GM18951 (cell line): ENCODE data around the gene RPL27A.
"Not testable (repeated sequence)": the region's sequence is repeated elsewhere in the genome, so short reads cannot be mapped to it uniquely, and the experiment has no call there.

Experiments used
- POLR2A ChIP-seq: IDR thresholded peaks from 4 replicates; pipeline ENCODE4 v1.6.1; 2011; ENCODE audit warnings: mild to moderate bottlenecking; ENCODE audit not compliant: insufficient read length, insufficient read depth; ENCODE audit errors: extremely low read depth
- in situ Hi-C: fragments of 300-500 bp; cut with MboI; formaldehyde crosslinking; loops from one replicate; pipeline ENCODE4 v1.12.0; 2022; ENCODE audit warnings: low sequenced_read_pairs, mixed read lengths, inconsistent platforms; ENCODE audit not compliant: unreplicated experiment

The RPL27A gene

DNA sequence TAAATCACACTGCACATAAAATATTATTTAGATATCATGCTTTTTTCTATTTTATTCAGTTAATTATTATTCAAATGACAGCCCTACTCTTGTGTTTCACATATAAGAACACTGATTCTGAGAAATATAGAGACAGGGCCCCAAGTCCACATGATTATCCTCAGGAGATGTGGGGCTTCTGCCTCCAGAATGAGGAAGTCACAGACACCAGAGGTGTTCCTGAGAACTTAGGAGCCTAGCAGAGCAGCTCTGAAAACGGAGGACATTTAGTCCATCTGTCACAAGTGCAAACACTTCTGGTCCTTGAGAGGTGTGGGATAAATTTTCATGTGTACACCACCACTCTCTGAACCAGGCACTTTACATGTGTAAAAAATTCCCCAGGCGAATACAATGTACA lies 26.3 kb upstream of the RPL27A start:
- in situ Hi-C loops: no loop called here
- TF ChIP-seq POLR2A: no peak

DNA sequence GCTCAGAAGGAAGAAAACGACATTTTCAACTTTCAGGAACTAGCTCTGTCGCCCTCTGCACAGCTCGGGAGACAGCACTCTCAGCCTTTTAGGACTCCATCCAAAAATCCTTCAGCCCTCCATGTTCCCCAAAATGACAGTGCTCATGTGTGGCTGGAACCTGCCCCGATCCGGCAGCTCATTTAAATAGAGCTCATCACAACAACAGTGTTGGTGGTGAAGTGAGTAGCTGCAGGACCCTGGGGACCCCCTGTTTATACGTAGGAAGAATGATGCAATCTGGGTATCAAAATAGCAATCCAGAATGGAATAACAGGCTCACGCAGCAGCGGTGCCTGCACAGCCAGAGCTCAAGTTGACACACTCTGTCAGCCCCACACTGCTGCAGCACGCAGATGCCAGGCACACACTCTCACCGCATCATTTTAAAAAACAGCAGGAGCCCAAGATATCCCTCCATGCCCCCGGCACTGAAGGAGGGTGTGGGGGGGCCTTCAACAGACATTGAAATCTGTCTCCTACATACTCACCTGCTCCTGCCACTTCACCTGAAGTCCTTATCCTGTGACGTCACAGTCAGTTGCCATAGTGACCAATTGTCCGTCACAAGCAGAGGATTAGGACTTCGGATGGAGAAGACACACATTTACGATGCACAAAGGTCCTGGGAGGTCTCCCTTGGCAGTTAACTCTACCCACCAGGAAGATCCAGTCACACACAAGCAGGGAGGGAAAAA lies 24.1 kb upstream of the RPL27A start:
- in situ Hi-C loops: no loop called here
- no peak for TF ChIP-seq POLR2A

DNA sequence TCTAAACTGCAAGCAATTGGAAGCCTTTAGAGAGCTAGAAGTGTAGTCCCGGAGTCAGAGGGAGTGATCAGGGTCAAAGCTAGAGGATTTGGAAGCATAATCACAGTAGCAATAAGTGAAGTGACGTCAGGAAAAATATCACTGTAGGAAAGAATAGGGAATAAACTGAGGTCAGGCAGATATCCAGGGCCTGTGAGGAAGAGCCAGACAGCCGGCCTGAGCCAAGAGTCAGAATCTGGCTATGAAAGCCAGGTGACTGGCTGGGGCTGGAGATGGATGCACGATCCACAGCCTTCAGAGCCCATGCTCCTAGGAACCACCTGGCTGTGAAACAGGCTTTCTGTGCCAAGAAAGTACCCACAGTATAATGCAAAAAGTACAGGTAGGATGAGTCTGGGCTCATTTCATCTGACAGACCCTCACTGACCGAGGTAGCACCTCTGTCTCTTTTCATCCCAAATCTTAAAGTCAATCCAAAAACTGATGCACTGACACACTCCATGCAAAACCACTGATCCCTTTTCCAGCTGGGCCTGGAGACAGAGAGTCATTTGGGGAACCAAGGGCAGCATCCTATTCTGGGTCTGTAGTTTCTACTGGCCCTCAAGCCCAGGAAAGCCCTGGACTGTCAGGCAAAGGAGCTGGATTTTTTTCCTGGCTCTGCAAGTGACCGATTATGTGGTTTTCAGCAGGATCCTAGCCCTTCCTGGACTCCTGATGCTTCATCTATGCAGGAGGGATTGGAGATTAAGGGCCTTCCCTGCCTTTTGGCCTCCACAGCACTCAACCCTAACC lies 21.4 kb upstream of the RPL27A start:
- in situ Hi-C loops: no loop called here
- no peak for TF ChIP-seq POLR2A

DNA sequence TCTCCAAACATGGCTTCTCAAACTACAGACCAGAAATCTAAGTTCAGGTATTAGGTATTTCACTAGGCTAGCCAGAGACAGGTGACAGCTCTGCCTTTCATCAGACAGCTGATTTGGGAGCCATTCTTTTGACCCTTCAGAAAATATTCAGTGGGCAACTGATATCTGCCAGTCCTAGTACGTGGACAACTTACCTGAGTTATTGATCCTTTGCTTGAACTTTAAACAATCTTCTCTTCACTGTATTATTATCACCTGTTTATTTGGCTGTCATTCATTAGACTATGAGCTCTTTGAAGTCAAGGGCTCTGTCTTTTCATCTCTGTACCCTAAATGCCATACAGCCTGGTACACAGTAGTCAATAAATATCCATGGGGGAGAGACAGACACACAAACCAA lies 17.4 kb upstream of the RPL27A start:
- TF ChIP-seq POLR2A: no peak
- in situ Hi-C loops: no loop called here

DNA sequence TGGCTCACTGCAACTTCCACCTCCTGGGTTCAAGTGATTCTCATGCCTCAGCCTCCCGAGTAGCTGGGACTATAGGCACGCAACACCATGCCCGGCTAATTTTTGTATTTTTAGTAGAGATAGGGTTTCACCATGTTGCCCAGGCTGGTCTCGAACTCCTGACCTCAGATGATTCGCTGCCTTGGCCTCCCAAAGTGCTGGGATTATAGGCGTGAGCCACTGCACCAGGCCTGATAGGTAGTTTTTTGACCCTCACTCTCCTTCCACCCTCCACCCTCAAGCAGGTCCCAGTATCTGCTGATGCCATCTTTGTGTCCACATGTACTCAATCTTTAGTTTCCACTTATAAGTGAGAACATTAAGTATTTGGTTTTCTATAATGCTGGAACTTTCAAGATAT lies 12.5 kb upstream of the RPL27A start:
- in situ Hi-C loops: not testable (repeated sequence)

DNA sequence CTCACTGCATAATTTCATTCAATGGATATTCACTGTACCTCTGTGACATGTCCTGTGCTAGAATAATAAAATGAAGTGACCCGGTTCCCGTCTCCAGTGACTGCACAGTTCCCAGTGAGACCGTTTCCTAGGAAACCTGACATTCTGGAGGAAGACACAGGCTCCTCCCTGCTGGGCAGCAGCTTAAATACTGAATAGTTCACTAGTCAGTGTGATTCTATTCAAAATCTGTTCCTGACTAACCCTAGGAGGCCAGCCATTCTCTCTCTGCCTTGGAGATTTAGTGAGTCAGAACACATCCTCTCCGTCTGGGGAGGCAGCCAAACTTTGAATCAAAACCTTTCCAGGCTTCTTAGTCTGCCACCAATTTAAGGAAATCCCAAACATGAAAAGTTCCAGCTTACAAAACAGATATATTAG lies 11.4 kb upstream of the RPL27A start:
- TF ChIP-seq POLR2A: no peak
- in situ Hi-C loops: no loop called here

DNA sequence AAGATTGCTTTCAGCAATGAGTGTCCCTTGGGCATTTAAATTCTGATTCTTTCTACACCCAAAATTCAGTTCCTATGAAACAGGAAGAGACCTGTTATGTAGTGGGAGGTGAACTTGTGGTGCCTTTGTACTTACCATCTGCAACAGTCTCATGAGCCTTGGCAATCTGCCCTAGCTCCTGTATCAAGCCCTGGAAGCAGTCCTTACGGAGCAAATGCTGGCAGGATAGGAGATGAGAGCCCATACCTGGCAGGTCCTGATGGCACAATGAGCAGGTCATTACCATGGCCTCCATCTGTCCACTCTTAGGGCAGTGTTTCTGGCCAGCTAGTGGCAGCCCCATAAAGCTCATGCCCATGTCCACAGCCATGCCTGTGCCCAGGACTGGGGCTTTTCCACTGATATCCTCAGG lies 10.9 kb upstream of the RPL27A start:
- in situ Hi-C loops: no loop called here
- no peak for TF ChIP-seq POLR2A

DNA sequence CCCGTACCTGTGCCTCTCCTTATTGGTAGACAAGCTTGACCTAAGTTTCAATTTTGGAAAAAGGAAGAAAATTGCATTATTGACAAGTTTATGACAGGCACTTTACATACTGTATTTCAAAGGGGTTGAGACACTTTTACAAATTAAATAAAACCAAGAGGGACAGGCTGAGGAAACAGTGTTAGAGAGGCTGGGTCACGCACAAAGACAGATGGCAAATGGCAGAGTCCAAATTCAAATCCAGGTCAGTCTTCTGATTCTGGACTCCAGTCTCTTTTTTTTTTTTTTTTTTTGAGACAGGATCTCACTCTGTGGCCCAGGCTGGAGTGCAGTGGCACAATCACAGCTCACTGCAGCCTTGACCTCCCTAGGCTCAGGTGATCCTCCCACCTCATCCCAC lies 10.2 kb upstream of the RPL27A start:
- TF ChIP-seq POLR2A: no peak

DNA sequence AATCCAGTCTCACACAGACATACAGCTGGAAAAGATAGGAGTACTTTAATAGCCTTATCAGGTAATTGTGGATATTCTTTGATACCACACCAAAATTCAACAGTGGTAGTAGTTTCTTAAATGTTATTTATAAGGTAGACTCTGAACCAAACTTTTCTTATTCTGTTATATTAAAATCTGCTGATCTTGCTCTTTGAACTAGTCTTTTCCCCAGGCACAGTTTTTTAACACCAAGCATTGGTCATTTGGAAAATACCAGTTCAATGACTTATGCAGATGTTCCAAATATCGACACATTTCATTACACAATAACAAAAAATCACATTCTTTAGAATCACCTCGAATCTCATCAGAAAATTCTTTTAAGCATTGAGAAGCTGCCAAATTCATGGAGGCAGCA lies 7.7 kb upstream of the RPL27A start:
- in situ Hi-C loops: no loop called here
- TF ChIP-seq POLR2A: no peak

More for the DNA sequence above, 10.2 kb upstream of the RPL27A start:
- in situ Hi-C loops: no loop called here

DNA sequence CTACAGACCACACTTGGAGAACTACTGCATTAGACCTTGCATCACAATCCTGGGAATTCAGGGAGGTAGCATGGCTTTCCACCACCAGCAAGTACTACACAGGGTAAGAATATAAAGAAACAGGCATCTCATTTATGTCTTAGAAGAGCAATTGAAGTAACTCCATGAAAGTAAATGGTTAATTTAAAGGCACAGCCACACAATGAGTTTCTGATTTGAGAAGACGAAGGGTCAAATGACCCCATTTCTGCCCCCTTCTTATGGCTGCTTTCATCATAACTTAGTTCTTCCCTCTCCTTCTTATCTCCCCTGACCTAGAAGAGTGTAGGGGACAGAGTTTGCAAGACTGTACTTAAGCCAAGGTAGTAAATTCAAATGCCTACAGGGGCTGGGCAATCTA lies 6.1 kb upstream of the RPL27A start:
- in situ Hi-C loops: no loop called here
- no peak for TF ChIP-seq POLR2A

DNA sequence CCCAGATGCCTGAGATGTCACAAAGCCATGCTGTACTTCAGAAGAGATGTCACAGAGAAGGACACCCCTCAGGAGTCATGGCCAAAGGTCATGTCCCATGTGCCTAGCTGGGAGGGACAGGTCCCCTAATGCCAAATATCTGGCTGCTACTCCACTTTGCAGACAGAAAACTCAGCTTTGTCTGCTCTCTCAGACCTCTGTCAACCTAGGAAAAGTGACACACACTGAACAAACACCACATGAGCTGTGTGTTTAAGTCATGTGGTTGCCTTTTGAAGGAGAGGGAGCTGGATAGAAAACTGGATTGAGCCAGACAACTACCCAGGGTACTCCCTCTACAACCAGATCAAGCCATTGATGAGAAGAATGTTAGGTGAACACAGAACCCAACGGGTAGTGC lies 3.6 kb upstream of the RPL27A start:
- no peak for TF ChIP-seq POLR2A
- in situ Hi-C loops: no loop called here

DNA sequence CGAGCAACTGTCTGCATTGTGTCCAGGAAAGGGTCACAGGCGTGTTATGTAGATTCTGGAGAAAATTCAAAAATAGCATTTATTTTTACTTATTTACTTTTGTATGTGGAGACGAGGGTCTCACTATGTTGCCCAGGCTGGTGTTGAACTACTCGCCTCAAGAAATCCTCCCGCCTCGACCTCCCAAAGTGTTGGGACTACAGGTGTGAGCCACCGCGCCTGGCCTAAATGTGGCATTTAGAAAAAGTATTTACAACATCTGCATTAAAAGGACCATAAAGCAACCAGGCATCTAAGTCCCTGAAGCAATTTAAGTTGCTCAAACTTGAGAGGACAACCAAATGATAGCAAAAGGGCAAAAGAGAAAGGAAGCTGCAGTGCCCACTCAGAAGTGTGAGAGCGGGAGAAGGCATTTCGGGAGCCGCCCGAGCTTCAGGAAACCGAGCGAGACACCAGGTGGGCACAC lies 722 bp upstream of the RPL27A start:
- no peak for TF ChIP-seq POLR2A

DNA sequence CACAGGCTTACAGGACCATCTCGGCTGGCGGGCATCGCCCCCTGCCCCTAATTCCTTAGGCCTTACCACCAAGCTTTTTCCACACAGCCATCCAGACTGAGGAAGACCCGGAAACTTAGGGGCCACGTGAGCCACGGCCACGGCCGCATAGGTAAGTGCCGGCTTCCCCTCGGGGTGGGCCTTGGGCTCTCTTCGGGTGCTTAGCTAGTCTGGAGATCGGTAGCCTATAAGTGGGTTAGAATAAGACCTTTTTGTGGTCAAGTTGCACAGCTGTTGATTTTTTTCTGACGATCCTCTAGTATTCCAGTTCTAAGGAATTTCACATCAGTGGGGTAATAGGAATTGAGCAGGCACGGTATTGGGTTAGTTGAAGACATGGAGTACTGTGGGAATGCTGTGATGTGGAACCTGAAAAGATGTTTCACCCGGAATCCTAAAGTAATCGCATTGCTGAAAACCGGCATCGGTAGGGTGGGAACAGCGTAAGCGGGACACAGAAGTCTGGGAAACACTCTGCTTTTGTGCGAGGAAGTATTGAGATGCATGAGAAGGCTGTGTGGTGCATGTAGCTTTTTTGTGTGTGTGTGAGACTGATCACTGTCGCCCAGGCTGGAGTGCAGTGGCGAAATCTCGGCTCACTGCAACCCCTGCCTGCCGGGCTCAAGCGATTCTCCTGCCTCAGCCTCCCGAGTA lies 669 bp downstream of the RPL27A start:
- in situ Hi-C loops: no loop called here
- TF ChIP-seq POLR2A: no peak

More for the DNA sequence above, 722 bp upstream of the RPL27A start:
- in situ Hi-C loops: no loop called here
